ENCODE data around the gene ARHGAP24. TPM values are rescaled to one million over a fixed set of nuclear protein-coding genes. Genes with fewer than 3 reads are reported as not detected.

The ARHGAP24 gene
- total and polyA plus RNA-seq, 12 donors: 6.7 to 35.5 (median 23.9) TPM

DNA sequence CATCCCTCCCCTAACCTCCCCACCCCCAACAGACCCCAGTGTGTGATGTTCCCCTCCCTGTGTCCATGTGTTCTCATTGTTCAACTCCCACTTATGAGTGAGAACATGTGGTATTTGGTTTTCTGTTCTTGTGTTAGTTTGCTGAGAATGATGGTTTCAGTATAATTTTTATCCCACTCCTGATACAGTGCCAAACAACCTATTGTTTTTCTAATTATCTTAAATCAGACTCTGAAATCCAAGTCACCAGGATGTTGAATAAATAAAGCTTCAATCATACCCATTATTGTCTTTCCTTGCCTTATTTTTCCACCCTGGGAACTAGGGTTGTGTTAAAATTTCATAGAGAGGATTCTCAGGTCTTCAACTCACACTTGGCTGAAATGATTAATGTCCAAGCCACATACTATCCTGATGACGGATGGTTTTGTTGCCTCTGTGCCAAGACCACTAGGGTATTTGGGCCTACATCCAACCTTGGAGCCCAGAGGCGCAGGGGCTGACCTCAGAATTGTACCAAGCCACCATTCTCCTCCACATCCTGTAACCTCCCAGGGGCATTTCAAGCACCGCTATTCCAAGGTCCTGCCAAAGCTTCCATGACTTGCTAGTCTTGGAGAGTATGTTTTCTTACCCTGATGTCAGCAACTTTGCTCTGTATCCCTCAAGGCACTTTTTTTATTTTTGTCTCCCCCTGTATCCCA is 332.4 kb downstream of the ARHGAP24 start:
- no peak overlapping the region for H3K4me3 ChIP-seq
- DNase-seq (peak; percentile 41 to 79), ATAC-seq (peak; percentile 93 to 98 (median 94))
- H3K4me1 ChIP-seq: peaks cover 4 to 54% (median 17%) of the 10 kb centered on the region in 9 donors
- TF ChIP-seq CTCF (IDR thresholded peaks at IDR 0.05): peak in 2 of 9 donors; percentile 12 to 15
- 20 to 21% methylated on average over 3 of the region's 3 CpGs for WGBS, 2 donors
- intact Hi-C loops (cut with DNase I): no loop called here
- no peaks in the 10 kb centered on the region for H3K9me3 ChIP-seq
- H3K27ac ChIP-seq: peak overlapping the region; percentile 8 to 75 (median 61)
- no peaks in the 10 kb centered on the region for H3K27me3 ChIP-seq
- H3K36me3 ChIP-seq: no peaks in the 10 kb centered on the region

DNA sequence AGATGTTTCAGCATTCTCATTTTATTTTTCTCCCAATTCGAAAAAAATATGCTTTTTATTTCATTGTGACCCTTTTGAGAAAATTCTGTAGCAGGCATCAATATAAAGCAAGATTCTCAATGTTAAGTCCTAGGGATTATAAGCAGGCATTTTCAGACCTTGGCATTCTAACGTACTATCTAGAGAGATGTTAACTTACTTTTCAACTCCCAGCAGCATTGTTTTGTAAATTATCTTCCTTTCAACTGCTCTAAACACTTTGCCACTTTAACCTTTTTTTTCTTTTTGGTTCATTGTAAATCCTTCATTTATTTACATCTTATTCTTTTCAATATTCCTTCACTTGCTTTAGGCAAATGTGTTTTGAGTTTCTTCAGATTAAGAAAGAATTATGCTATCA is 333.2 kb downstream of the ARHGAP24 start:
- no peaks in the 10 kb centered on the region for H3K27me3 ChIP-seq
- H3K4me3 ChIP-seq: no peak overlapping the region
- ATAC-seq (no peak), DNase-seq (no peak)
- peak overlapping the region; percentile 8 to 75 (median 61) for H3K27ac ChIP-seq
- no peaks in the 10 kb centered on the region for H3K9me3 ChIP-seq
- peaks cover 4 to 60% (median 21%) of the 10 kb centered on the region in 9 donors for H3K4me1 ChIP-seq
- intact Hi-C loops (cut with DNase I): no loop called here
- no peak for TF ChIP-seq CTCF (IDR thresholded peaks at IDR 0.05)
- WGBS, 2 donors: 30 to 31% methylated on average over 2 of the region's 2 CpGs
- H3K36me3 ChIP-seq: no peaks in the 10 kb centered on the region

DNA sequence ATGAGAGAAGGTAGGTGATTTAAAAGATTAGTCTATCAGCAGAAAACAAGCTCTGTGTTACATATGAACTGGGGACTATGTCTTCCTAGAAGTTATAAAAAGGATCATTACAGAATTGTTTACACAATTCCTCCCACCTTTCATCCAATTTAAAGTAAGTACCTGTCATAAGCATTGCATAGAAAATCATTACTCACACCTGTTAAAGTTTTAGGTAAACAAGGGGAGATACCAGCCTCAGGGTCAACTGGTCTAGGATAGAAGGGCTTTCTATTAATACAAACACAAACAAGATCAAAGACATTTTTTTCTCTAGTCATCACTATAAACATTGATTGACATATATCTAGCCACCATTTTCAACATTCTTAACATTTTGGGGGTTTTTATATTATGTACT is 333.9 kb downstream of the ARHGAP24 start:
- intact Hi-C loops (cut with DNase I): no loop called here
- Histone ChIP-seq H3K4me3 (no peak overlapping the region), H3K4me1 (peaks cover 4 to 62% (median 22%) of the 10 kb centered on the region in 9 donors), H3K27ac (peak overlapping the region in 8 of 10 donors; percentile 38 to 75 (median 62)), H3K27me3 (no peaks in the 10 kb centered on the region), H3K9me3 (no peaks in the 10 kb centered on the region), H3K36me3 (no peaks in the 10 kb centered on the region)
- ATAC-seq (no peak), DNase-seq (no peak)
- TF ChIP-seq CTCF (IDR thresholded peaks at IDR 0.05): no peak

- 72 to 82% methylated on average over 4 of the region's 4 CpGs for WGBS, 2 donors
- Histone ChIP-seq H3K4me1 (peaks cover 3 to 42% (median 21%) of the 10 kb centered on the region in 9 donors), H3K36me3 (no peaks in the 10 kb centered on the region), H3K27ac (peak overlapping the region; percentile 6 to 86 (median 52)), H3K9me3 (peaks cover 0 to 5% (median 0%) of the 10 kb centered on the region in 11 donors), H3K4me3 (no peak overlapping the region), H3K27me3 (no peaks in the 10 kb centered on the region)
- ATAC-seq (no peak), DNase-seq (no peak)
- intact Hi-C loops (cut with DNase I): no loop called here
- no peak for TF ChIP-seq CTCF (IDR thresholded peaks at IDR 0.05)
Observed at GRCh38 chr4:85812776-85813175, 337.8 kb downstream of the ARHGAP24 start.
